Fibroblast of lung (primary cell): ENCODE results near the gene EFCAB6. TPM values are rescaled to one million over a fixed set of nuclear protein-coding genes. Genes with fewer than 3 reads are reported as not detected.

Experiments used
- DNase-seq, 2 donors: peaks; one replicate each; pipeline versions ENCODE4 v3.0.0 to v3.0.0-alpha.2; 2010; ENCODE audit warnings: low read depth in 2 of 2
- H2AFZ ChIP-seq: 2 replicates; pipeline ENCODE4 v1.5.1; 2012; ENCODE audit warnings: low read length, control low read depth, inconsistent platforms
- H3K27ac ChIP-seq: 2 replicates; pipeline ENCODE4 v1.5.1; 2011; ENCODE audit warnings: low read length, control low read depth; ENCODE audit not compliant: insufficient read depth
- H3K27me3 ChIP-seq: 2 replicates; pipeline ENCODE4 v1.5.1; 2011; ENCODE audit warnings: mild to moderate bottlenecking, low read length; ENCODE audit not compliant: control insufficient read depth, insufficient read depth
- H3K36me3 ChIP-seq: 2 replicates; pipeline ENCODE4 v1.5.1; 2011; ENCODE audit warnings: low read length; ENCODE audit not compliant: control insufficient read depth, insufficient read depth
- H3K4me1 ChIP-seq: 2 replicates; pipeline ENCODE4 v1.5.1; 2011; ENCODE audit warnings: low read length; ENCODE audit not compliant: control insufficient read depth, insufficient read depth; ENCODE audit errors: extremely low read depth
- H3K4me2 ChIP-seq: 2 replicates; pipeline ENCODE4 v1.5.1; 2011; ENCODE audit warnings: low read length, control low read depth; ENCODE audit not compliant: insufficient read depth; ENCODE audit errors: extremely low read depth
- H3K4me3 ChIP-seq, 4 experiments: fragments of 200-600 bp in 1 of 4; sonication (generic) in 1 of 4; replicated peaks in 1 of 4; 2 replicates each; pipeline ENCODE4 v1.5.1; 2011 to 2016; ENCODE audit warnings: low read length in 4 of 4, low read depth in 3 of 4, mild to moderate bottlenecking in 3 of 4, control low read depth in 2 of 4, inconsistent platforms in 1 of 4, mixed read lengths in 1 of 4; ENCODE audit not compliant: insufficient read depth in 1 of 4; ENCODE audit errors: control extremely low read depth in 1 of 4
- H3K79me2 ChIP-seq: 2 replicates; pipeline ENCODE4 v1.5.1; 2012; ENCODE audit warnings: mild to moderate bottlenecking, low read length, inconsistent platforms; ENCODE audit not compliant: control insufficient read depth, insufficient read depth
- H3K9ac ChIP-seq: 2 replicates; pipeline ENCODE4 v1.5.1; 2011; ENCODE audit warnings: mild to moderate bottlenecking, low read length, control low read depth; ENCODE audit not compliant: insufficient read depth
- H3K9me3 ChIP-seq: 2 replicates; pipeline ENCODE4 v1.5.1; 2012; ENCODE audit warnings: low read depth, low read length; ENCODE audit not compliant: control insufficient read depth, insufficient read depth
- H4K20me1 ChIP-seq: 2 replicates; pipeline ENCODE4 v1.5.1; 2011; ENCODE audit warnings: low read length; ENCODE audit not compliant: control insufficient read depth, insufficient read depth; ENCODE audit errors: extremely low read depth
- EZH2 ChIP-seq: IDR thresholded peaks from 2 replicates; pipeline ENCODE4 v1.5.1; 2012; ENCODE audit warnings: low read length, control low read depth, mild to moderate bottlenecking; ENCODE audit errors: missing control alignments
- polyA plus RNA-seq, 2 donors: library from polyadenylated mRNA; depleted of rRNA in 1 of 2; stranded (reverse) in 1 of 2; unstranded in 1 of 2; fragments of >200 nt; gene quantifications; 2 replicates each; pipeline ENCODE4 v1.2.1, GENCODE V29; 2011 to 2012; ENCODE audit warnings: missing spikeins in 1 of 2
- total RNA-seq: library from RNA; depleted of rRNA; stranded (reverse); fragments of >200 nt; gene quantifications from 2 replicates; pipeline ENCODE4 v1.2.1, GENCODE V29; 2014
- TF ChIP-seq, protein P1 (sequence below), 2 donors: IDR thresholded peaks in 1 of 2; conservative IDR thresholded peaks in 1 of 2; 1 replicate in 1 of 2; 2 replicates in 1 of 2; pipeline ENCODE4 v1.5.1; 2011 to 2012; ENCODE audit warnings: low read length in 2 of 2, control low read depth in 1 of 2, inconsistent platforms in 1 of 2, low read depth in 1 of 2, mild to moderate bottlenecking in 1 of 2

Gene EFCAB6
- total and polyA plus RNA-seq, 2 donors (not counting 1 experiment from before 2014, with no cell fraction given), result 1.0 to 1.5 TPM

DNA sequence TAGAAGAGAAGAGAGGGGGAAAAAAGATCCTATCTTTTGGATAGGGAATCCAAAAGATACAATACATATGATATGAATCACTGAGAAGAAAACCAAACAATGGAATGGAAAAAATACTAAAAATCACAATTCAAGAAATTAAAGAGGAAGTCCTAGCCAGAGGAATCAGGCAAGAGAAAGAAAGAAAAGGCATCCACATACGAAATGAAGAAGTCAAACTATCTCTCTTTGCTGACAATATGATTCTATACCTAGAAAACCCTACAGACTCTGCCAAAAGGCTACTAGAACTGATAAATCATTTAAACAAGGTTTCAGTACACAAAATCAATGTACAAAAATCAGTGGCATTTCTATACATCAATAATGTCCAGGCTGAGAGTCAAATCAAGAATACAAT lies 91.4 kb downstream of the EFCAB6 start:
- no peaks in the 10 kb centered on the region for H3K79me2 ChIP-seq
- no peak overlapping the region for H3K4me2 ChIP-seq
- H3K4me1 ChIP-seq, result no peaks in the 10 kb centered on the region
- no peak overlapping the region for H3K4me3 ChIP-seq
- H3K9ac ChIP-seq, result no peak overlapping the region
- H2AFZ ChIP-seq, result no peak overlapping the region
- no peaks in the 10 kb centered on the region for H3K27me3 ChIP-seq
- no peak for TF ChIP-seq EZH2
- TF ChIP-seq, protein P1, sequence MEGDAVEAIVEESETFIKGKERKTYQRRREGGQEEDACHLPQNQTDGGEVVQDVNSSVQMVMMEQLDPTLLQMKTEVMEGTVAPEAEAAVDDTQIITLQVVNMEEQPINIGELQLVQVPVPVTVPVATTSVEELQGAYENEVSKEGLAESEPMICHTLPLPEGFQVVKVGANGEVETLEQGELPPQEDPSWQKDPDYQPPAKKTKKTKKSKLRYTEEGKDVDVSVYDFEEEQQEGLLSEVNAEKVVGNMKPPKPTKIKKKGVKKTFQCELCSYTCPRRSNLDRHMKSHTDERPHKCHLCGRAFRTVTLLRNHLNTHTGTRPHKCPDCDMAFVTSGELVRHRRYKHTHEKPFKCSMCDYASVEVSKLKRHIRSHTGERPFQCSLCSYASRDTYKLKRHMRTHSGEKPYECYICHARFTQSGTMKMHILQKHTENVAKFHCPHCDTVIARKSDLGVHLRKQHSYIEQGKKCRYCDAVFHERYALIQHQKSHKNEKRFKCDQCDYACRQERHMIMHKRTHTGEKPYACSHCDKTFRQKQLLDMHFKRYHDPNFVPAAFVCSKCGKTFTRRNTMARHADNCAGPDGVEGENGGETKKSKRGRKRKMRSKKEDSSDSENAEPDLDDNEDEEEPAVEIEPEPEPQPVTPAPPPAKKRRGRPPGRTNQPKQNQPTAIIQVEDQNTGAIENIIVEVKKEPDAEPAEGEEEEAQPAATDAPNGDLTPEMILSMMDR (conservative IDR thresholded peaks at IDR 0.05 in 1 of 2, IDR thresholded peaks at IDR 0.05 in 1 of 2; ENCODE audit: low read depth in 1 of 2, low read length in 2 of 2), result no peak
- no peak for DNase-seq
- no peak overlapping the region for H3K27ac ChIP-seq
- H3K36me3 ChIP-seq, result no peaks in the 10 kb centered on the region
- no peaks in the 10 kb centered on the region for H3K9me3 ChIP-seq
- no peaks in the 10 kb centered on the region for H4K20me1 ChIP-seq

DNA sequence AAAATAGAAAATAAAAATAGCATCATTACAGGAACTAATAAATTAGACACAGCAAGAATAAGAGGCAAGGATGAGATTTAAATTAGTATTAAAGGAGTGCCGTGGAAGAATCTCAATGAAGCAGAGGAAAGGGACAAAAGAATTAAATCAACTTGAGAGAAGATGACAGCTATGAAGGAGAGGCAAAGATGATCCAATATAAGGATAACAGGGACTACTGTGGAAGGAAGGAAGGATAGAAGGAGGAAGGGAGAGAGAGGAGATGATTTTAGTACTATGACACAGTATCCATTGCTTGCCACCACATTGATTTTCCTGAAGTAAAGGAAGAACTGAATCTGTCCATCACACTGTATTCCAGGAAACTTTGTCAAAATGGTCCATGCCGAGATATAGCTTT lies 98.0 kb downstream of the EFCAB6 start:
- H3K4me2 ChIP-seq, result no peak overlapping the region
- no peaks in the 10 kb centered on the region for H3K79me2 ChIP-seq
- no peaks in the 10 kb centered on the region for H4K20me1 ChIP-seq
- no peak overlapping the region for H3K27ac ChIP-seq
- H3K9me3 ChIP-seq, result no peaks in the 10 kb centered on the region
- TF ChIP-seq, protein P1 (conservative IDR thresholded peaks at IDR 0.05 in 1 of 2, IDR thresholded peaks at IDR 0.05 in 1 of 2; ENCODE audit: low read depth in 1 of 2, low read length in 2 of 2), result no peak
- no peak for TF ChIP-seq EZH2
- no peak overlapping the region for H2AFZ ChIP-seq
- H3K4me1 ChIP-seq, result no peaks in the 10 kb centered on the region
- no peaks in the 10 kb centered on the region for H3K36me3 ChIP-seq
- no peaks in the 10 kb centered on the region for H3K27me3 ChIP-seq
- DNase-seq, result no peak
- no peak overlapping the region for H3K9ac ChIP-seq
- H3K4me3 ChIP-seq, result no peak overlapping the region

DNA sequence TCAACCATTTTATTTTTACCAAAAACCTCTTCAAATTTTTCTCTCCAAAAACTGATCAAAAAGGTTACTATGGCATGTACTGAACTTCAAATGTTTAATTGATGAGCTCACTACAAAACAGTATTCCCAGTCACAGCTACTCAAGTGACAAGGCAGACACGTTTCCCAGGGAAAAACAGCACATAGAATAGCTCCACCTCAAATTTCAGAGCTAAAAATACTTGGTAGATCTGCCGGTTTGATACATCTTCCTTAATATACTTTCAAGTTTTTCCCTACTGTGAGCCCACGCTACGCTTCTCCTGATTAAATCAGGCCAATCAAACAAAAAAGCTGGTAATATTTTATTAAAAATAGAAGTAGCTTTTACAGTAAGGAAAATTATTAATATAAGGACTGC lies 100.4 kb downstream of the EFCAB6 start:
- TF ChIP-seq, protein P1 (conservative IDR thresholded peaks at IDR 0.05 in 1 of 2, IDR thresholded peaks at IDR 0.05 in 1 of 2; ENCODE audit: low read depth in 1 of 2, low read length in 2 of 2), result no peak
- no peak for TF ChIP-seq EZH2
- no peaks in the 10 kb centered on the region for H3K36me3 ChIP-seq
- H3K4me1 ChIP-seq, result no peaks in the 10 kb centered on the region
- H3K9ac ChIP-seq, result no peak overlapping the region
- no peaks in the 10 kb centered on the region for H3K9me3 ChIP-seq
- no peak overlapping the region for H3K4me2 ChIP-seq
- H4K20me1 ChIP-seq, result no peaks in the 10 kb centered on the region
- H3K4me3 ChIP-seq, result no peak overlapping the region
- H2AFZ ChIP-seq, result no peak overlapping the region
- no peak for DNase-seq
- no peaks in the 10 kb centered on the region for H3K79me2 ChIP-seq
- no peak overlapping the region for H3K27ac ChIP-seq
- no peaks in the 10 kb centered on the region for H3K27me3 ChIP-seq
